T-helper 2 cell treated with Interferon-gamma antibody and Interleukin-4, amounts not matched to agents 100 ng/mL and 5 ng/mL, for 36 hours (primary cell): ENCODE results near the gene VASH2. TPM values are rescaled to one million over a fixed set of nuclear protein-coding genes. Genes with fewer than 3 reads are reported as not detected.
"Not testable (repeated sequence)": the region's sequence is repeated elsewhere in the genome, so short reads cannot be mapped to it uniquely, and the experiment has no call there.

Source experiments
- intact Hi-C: fragments of 100-400 bp; cut with micrococcal nuclease; formaldehyde crosslinking; loops from one replicate; pipeline ENCODE4 v1.15.1; 2023
- total RNA-seq: library from RNA; stranded (reverse); gene quantifications from 2 replicates; pipeline ENCODE4 v1.2.3, GENCODE V29; 2022

The VASH2 gene
- total RNA-seq, 1 donor from 2014 or later, result 0.61 TPM

DNA sequence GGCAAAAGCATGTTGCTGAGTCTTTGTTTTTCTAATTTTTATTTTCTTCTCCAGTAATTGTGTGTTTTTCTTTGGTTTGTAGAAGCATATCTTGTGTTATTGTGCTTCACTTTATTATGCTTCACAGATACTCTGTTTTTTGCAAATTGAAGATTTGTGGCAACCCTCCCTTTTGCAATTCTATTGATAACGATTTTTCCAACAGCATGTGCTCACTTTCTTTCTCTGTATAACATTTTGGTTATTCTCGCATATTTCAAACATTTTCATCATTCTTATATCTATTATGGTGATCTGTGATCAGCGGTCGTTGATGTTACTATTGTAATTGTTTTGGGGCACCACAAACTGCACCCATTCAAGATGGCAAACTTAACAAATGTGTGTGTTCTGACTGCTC lies 69.1 kb downstream of the VASH2 start:
- intact Hi-C loops, result loop anchor here (5.0 to 10.0 kb wide), 2 partner anchors 1445 to 1762 kb away; partner anchors contain the start of genes RCOR3 and SLC30A1

DNA sequence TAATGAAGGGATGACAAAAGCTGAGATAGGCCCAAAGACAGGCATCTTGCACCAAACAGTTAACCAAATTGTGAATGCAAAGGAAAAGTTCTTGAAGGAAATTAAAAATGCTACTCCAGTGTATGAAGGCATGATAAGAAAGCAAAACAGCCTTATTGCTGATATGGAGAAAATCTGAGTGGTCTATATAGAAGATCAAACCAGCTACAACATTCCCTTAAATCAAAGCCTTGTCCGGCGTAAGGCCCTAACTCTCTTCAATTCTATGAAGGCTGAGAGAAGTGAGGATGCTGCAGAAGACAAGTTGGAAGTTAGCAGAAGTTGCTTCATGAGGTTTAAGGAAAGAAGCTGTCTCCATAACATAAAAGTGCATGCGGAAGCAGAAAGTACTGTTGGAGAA lies 69.7 kb downstream of the VASH2 start:
- intact Hi-C loops, result no loop called here

DNA sequence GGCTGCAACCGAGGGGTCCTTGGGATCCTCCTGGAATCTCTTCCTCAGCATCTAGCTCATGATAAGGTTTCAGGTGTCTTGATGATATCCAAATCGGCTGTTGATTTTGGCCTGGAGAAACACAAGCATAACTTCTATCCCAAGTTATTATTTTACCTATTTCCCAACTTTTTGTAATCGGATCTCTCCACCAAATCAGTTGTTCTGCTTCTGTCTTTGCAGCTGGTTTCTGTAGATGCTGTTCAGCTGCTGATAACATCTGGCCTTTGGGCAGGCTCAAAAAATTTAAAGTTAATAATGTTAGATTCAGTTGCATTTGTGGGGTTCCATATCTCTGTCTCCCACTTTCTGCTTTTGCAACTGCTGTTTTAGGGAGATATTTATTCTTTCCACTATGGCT lies 76.7 kb downstream of the VASH2 start:
- intact Hi-C loops, result not testable (repeated sequence)

DNA sequence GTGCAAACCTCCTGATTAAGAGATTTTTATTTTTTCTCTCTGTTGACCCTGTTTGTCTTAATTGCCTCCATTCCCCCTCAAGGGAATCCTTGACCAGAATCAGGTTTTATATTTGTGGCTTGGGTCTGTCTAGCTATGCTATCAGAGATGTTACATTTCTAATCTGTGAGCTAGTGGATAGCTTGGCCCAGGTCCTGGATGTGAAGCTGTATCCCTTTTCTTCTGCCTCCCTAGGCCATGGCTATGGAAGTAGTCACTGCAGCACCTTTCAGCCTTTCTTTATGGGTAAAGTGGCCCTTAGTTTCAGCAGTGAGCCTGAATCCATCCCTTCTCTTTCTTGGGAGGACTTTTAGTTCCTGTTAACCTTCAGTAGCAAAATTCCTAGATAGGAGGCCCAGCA lies 82.3 kb downstream of the VASH2 start:
- intact Hi-C loops, result no loop called here

- intact Hi-C loops, result no loop called here
Measured at GRCh38 chr1:213034713-213035112, 84.4 kb downstream of the VASH2 start.

DNA sequence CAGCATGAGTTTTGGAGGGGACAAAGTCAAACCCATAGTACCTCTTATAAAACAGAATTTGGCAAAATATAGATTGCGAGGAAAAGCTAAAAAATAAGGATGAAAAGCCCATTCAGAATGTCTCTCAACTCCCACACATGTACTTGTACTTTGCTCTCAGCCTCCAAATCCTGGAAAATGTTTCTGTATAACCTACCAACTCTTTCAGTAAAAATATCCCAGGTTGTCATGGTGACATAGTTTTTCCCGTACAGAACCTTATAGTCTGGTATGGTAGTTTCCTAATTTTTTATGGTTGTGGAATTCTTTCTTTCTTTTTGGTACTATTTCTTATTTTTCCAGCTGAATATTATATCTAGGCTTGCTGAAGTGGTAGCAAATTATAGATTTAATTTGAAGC lies 85.2 kb downstream of the VASH2 start:
- intact Hi-C loops, result no loop called here

Other genes with a start within 250 kb of the VASH2 start
- gene NSL1, start 158.8 kb upstream of the VASH2 start, total RNA-seq, result 39.2 and 40.8 TPM in 2 replicates
- gene TATDN3, start 158.6 kb upstream of the VASH2 start, total RNA-seq, result 14.4 and 17.3 TPM in 2 replicates
- gene SPATA45, start 102.9 kb upstream of the VASH2 start, total RNA-seq, result not detected in 2 replicates
- 14.6 and 17.6 TPM in 2 replicates for gene FLVCR1, start 92.3 kb upstream of the VASH2 start, total RNA-seq
- gene ANGEL2, start 65.3 kb downstream of the VASH2 start, total RNA-seq, result 44.3 and 49.1 TPM in 2 replicates
- gene RPS6KC1, start 100.7 kb downstream of the VASH2 start, total RNA-seq, result 10.1 and 10.6 TPM in 2 replicates